HG03354 (cell line): ENCODE measurements around the gene YBX1.

Source experiments
- ATAC-seq: cut with Tn5 transposase; IDR thresholded peaks from one replicate; pipeline ENCODE4 v1.9.1; 2021; ENCODE audit warnings: mild to moderate bottlenecking; ENCODE audit not compliant: unreplicated experiment, poor library complexity, severe bottlenecking

The YBX1 gene

GRCh38 chr1:42681741-42682483 is at the start of gene YBX1:
Gene YBX1 (plus strand): TSS chr1:42682418. CDS start chr1:42682566, 148 bp downstream.
- ATAC-seq, result peak; percentile 91

GRCh38 chr1:42639116-42639515 is 43.1 kb upstream of the YBX1 start:
- no peak for ATAC-seq

GRCh38 chr1:42646056-42646455 is 36.2 kb upstream of the YBX1 start:
- ATAC-seq, result no peak

GRCh38 chr1:42657201-42657600 is 25.0 kb upstream of the YBX1 start:
- ATAC-seq, result no peak

GRCh38 chr1:42657981-42658876 is 24.0 kb upstream of the YBX1 start, which contains the start of gene PPIH:
Gene PPIH (plus strand): TSS chr1:42658423. CDS start chr1:42658447, 24 bp downstream.
- ATAC-seq, result peak; percentile 98

- ATAC-seq, result no peak
These were observed 23.3 kb upstream of the YBX1 start for GRCh38 chr1:42658877-42659337.

GRCh38 chr1:42660907-42661500 is 21.2 kb upstream of the YBX1 start:
- ATAC-seq, result no peak

- no peak for ATAC-seq
These were observed 12.3 kb upstream of the YBX1 start for GRCh38 chr1:42669936-42670335.

- no peak for ATAC-seq
These were observed 11.8 kb upstream of the YBX1 start for GRCh38 chr1:42670425-42670824.

GRCh38 chr1:42674214-42674613 is 8.0 kb upstream of the YBX1 start:
- no peak for ATAC-seq

GRCh38 chr1:42674682-42675081 is 7.5 kb upstream of the YBX1 start:
- no peak for ATAC-seq

GRCh38 chr1:42675467-42675866 is 6.8 kb upstream of the YBX1 start:
- ATAC-seq, result no peak

GRCh38 chr1:42676534-42677087 is 5.6 kb upstream of the YBX1 start:
- no peak for ATAC-seq

GRCh38 chr1:42679364-42679983 is 2.7 kb upstream of the YBX1 start:
- no peak for ATAC-seq

GRCh38 chr1:42680055-42680454 is 2.2 kb upstream of the YBX1 start:
- no peak for ATAC-seq

- no peak for ATAC-seq
These were observed 1.1 kb upstream of the YBX1 start for GRCh38 chr1:42680921-42681683.

- peak; percentile 13 for ATAC-seq
These were observed 193 bp downstream of the YBX1 start for GRCh38 chr1:42682484-42682738.

- ATAC-seq, result peak; percentile 51
These were observed 717 bp downstream of the YBX1 start for GRCh38 chr1:42682739-42683531.
